GM19025 (cell line): ENCODE results near the gene SP4.
A peak's percentile ranks its signal among the peaks of the same experiment; 100 is the strongest.

Experiments used
- ATAC-seq: cut with Tn5 transposase; IDR thresholded peaks from one replicate; pipeline ENCODE4 v1.9.1; 2021; ENCODE audit warnings: mild to moderate bottlenecking, low read depth, moderate library complexity; ENCODE audit not compliant: unreplicated experiment

SP4 gene

DNA sequence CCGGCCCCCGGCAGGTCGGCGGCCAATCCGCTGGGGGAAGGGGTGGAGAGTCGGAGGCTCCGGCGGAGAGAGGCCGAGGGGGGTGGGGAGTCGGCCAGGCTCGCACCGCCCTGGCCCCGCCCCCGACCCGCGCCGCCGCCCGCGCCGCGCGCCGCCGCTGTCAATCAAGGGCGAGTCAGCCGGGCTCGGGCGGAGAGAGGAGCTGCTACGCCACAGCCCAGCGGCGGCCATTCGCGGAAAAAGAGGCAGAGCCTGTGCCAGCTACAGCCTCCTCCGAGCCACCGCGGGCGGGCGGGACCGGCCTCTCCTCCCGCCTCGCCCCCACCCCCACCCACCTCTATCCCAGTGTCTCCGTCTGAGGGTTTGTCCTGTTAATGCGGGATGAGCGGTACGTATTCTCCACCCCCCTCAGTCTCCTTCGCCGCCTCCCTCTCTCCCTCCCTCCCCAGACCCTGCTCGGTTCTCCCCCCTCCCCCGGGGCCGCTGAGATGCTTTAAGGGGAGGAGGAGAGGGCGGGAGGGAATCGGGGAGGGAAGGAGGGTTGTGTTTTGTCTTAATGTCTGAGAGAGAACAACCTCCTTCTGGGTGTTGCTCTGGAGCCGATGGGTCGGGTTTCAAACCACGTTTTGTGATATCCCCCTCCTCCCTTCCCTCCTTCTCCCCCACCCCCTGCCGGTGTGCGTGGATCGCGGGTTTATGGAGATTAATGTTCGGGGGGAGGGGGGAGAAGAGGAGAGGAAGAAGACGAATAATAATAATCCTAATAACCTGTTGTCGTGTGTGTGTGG, at the start of gene SP4:
Gene SP4, plus strand, starts transcription at position 213 of the 788 bp plus-strand sequence. Its CDS starts 169 bp downstream, at position 382.
- ATAC-seq: peak; percentile 64

DNA sequence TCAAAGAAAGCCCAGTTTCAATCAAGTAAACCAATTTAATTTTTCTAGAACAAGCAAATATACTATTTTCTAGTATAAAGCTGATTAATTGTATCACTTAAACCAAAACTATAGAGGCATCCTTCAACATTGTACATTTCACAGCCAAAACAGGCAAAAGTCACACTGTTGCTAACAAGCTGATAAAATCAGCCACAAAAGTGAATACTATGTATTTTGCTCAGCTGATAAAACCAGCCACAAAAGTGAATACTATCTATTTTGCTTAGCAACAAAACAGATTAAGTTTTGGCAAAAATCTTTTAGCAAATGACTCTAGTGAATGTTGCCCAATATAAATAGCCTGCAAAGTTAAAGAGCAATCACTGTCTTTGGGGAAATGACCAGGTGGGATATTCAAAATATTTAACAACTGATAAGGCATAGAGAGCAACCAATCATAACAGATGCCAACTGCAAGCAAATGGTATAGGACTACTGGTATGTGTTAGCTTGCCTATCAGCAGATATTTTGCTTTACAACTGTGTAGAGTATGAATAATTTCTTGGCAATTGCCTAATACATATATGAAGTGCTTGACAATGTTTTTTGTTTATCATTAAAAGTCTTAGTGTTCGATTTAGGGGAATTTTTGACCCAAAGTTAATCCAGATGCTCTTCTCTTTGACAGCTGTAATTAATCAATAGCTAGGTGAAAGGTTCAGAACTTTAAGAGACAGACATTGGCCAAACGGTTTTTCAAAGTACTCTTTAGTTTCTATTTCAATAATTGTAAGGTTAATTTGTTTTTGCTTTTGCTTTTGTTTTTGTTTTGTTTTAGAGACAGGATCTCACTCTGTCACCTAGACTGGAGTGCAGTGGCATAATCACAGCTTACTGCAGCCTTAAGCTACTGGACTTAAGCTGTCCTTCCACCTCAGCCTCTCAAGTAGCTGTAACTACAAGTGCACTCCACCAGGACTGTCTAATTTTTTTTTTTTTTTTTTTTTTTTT, 44.4 kb upstream of the SP4 start:
- ATAC-seq: peak; percentile 88

DNA sequence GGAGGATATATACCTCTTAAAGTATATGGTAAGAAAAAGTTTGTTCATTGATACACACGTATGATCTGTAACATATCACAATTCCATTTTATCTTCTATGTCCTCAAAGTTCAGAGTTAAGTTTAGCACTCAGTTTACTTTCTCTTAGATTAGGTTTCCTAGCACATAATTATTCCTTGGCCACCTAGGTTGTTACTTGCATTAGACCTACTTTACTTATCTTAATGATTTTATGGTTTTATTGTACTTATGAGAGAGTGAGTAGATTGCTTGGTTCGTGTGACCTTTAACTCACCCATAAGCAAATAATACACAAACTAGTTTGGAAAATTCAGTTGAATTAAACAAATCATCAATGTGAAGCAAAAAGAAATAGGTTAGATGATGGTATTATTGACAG, 33.9 kb upstream of the SP4 start:
- ATAC-seq: no peak

DNA sequence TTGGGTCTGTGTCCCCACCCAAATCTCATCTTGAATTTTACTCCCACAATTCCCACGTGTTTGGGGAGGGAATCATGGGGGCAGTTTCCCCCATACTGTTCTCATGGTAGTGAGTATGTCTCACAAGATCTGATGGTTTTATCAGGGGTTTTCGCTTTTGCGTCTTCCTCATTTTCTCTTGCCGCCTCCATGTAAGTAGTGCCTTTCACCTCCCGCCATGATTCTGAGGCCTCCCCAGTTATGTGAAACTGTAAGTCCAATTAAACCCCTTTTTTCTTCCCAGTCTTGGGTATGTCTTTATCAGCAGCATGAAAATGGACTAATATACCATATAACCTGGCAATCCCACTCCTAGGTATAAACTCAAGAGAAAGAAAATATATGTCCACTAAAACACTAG, 25.9 kb upstream of the SP4 start:
- no peak for ATAC-seq

DNA sequence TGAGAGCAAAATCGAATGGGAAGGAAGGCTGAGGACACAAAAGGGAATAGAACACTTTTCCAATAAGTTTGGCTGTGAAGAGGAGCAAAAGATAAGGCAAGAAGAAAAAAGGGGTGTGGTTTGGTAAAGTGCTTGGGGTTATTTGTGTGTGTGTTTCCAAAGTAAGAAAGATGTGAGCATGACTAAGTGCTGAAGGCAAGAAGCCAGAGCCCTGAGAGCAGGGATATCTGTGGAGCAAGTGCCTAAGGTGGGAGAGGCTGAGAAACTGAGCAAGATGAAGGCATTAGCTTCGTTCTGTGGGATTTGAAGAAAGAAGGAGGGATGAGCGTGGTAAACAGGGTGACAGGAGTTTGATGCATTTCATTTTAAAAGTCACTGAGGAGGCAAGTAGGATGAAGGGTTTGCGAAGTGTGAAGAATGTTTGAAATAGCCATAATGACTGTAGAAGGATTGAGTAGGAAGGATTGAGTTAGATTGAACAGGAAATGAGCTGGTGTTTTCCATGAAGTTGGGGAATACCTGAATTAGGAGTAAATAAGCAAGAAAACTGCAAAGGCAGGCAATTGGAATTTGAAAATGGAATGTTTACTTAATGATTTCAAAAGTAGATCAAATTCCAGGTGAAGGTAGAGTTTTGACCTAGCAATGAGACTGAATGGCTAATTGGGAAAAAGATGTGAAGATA, 19.9 kb upstream of the SP4 start:
- no peak for ATAC-seq

DNA sequence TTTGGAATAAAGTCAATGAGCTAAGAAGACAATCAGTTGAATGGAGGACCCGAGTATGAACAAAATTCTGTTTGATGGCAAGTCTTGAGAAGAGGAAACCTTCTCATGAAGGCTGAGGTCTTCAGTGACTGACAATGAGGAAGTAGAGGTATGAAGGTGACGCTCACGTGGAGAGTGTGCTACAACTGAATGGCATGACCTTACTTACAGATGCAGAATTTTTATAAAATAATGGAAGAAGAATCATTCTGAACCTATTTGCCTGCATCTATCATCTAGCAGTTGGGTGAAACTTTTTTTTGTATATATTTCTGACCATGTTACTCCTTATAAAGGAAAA, 19.4 kb upstream of the SP4 start:
- no peak for ATAC-seq

DNA sequence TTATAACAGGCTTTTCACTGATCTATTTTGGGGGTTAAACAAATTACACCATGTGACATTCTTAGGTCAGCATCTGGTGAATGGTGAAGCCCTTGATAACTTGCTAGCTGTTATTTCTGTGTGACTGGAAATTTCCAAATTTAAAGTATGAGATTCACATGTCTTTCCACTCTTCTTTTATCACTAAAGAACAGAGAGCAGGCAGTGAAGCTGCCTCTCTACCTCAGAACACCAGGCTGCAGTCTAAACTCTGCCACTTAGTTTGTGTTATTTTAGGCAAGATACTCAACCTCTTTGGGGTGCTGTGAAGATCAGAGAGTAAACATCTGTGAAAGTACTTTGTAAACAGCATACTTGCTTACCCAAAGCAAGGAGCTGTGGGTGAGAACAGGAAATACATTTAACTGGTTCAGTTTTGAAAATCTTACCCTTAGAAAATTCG, 15.5 kb upstream of the SP4 start:
- ATAC-seq: peak; percentile 61

DNA sequence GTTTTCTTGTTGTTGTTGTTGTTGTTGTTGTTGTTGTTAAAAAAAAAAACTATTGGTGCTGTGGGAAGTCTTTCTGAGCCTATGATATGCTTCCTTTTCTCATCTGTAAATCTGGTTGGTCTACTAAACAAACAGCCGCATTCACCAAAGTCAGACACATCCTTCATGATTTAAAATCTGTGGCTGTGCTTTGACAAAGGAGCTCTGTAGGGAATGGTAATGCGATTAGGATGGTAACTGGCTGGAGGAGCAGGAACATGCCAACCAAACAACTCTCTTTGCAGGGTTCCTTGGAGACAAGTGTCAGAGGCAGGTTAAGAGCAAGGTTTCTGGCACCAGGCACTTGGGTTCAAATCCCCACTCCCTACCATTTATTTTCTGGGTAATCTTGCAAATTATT, 14.9 kb upstream of the SP4 start:
- ATAC-seq: no peak

DNA sequence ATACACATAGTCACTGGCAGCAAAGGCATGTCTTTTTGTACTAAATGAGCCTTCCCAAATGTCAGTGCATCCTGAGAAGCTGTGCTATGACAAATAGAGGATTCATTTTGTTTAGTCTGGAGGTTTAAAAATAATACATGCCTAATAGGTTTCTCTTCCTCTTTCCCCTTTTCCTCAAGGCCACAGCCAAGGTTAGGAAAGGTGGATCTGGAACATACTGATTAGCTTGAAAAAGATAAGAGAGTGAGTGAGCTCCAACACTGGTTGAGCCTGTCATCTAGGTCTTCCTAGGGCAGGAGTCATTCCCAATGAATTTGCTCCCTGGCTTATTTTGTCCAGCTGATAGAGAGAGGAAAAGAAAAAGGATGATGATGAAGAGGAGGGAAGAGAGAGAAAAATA, 14.4 kb upstream of the SP4 start:
- ATAC-seq: no peak

DNA sequence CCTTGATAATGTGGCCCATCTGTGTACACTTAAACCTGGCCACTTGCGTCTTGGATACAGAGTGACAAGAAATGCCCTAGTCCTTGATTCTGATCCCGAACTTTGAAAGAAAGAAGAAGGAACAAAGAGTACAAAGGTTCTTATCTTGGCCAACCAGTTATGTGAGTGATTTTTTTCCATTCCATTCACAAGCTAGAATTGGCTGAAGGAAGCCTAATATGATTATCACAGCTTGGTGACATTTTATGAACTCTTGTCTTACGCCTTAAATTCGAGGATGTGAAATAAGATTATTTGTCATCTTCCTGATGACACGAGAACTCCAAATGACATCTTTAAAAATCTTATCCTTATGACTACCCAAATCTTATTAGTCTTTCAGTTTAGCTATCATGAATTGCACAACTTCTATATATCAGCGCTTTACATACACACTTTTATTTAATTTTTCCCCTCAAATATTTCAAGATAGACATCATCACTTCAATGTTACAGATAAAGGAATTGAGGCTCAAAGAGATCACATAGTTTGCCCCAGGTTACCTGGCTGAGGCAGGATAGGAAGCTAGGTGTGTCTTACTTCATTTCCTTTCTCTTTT, 13.0 kb upstream of the SP4 start:
- no peak for ATAC-seq

DNA sequence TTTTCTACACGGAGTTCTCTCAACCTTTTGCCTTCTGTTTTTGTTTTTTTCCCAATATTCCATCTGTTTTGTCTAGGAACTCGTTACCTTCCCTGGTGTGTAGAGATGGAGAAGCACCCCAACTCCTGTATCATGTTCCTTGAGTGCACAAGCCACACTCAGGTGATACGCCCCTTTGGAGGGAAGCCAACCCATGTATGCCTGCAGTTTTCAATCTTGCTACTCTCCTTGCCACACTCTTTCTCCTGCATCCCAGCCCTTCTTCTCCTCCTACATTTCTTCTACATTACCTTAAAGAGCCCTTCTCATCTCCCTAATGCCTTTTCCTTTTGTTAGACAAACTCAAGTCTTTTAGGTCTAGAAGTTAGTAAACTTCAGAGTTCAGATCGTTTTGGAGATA, 10.2 kb upstream of the SP4 start:
- ATAC-seq: no peak

DNA sequence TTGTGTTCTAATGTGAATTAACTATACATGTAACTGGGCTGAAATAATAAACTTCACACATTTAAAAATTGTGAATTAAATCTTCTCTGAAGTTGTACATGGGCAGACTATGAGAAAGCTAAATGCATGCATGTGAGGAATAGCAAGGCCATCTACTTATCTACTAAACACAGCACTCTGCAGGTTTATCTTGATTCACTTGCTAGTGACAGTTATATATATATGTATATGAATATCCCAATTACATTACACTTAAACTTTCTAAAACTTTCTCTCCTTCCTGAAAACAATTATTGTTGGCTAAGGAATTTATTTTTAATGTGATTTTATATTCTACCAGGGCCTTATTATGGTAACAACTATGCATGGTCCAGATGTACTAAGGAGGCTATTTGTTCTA, 5.1 kb upstream of the SP4 start:
- no peak for ATAC-seq

DNA sequence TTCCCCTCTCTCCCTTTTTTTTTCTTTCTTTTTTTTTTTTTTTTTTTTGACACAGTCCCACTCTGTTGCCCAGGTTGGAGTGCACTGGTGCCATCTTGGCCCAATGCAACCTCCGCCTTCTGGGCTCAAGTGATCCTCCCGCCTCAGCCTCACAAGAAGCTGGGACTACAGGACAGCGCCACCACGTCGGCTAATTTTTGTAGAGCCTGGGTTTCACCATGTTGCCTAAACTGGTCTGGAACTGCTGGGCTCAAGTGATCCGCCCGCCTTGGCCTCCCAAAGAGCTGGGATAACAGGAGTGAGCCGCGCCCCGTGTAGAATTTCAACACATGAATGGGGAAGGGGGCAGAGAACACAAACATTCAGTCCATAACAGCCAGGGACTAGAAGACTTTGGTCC, 2.6 kb upstream of the SP4 start:
- ATAC-seq: no peak

DNA sequence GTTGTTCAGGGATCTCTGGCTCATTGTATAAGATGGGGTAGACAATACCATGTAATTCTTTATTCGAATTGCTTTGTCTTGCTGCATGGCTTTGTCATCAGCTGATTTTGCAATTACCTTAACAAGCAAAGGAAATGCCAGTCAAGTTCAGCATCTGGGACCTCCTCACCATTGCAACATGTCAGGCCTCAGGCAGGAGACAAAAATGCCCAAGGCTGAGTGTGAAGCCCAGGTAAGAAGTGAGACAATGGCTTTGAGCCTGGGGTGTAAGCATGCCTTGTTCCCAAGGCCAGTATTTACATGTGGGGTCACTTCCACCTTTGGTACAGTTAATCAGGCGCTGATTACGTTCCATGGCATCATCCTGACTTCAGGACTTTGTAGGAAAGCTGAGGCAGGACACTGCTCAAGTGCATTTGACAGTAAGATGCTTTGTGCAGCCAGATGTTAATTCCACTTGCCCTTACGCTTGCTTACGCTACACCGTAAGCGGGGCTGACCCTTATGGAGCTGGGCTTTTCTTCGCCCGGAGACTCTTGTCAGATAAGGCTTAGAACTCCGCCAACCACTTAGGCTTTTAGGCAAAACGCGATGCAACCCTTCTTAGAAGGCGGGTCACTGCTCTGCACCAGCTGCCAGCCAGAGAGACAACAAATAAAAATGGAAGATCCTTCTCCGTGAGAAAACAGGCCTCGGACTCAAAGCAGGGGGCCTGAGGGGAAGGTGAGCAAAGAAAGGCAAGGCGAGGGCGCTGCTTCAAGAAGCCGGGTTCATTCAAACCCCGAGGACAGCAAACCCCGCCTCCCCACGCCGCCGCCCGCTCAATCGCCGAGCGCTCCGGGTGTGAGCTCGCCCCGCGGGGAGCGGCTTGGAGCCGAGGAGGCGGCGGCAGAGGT, 1.3 kb upstream of the SP4 start:
- ATAC-seq: no peak

DNA sequence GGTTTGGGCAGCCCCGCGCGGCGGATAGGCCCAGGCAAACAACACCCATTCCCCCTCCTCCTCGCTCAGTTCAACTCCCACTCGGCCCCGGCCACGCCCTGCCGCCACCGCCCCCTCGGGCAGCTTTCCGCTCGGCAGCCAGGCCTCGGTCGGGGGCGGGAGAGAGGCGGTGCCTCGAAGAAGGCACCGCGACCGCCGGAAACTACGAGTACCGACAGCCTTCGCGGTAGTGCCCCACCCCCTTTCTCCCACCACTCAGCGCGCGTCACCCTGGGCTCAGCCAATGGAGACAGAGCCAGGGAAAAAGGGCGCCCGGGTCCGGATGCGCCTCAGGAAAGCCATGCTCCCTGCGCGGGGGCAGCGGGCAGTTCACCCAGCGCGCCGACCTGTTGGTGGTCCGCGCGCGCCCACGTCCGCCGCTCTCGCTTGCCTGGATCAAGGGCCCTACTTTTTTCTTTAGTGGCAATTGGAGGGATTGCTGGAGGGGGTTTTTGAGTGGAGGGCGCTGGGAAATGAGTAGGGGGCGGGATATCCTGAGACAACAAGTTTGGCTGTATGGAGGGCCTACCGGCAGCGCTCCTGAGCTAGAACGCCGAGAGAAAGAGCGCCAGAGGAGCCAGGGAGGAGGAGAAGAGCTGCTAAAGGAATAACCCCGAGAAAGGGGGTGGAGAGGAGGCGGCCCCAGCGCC, 557 bp upstream of the SP4 start:
- peak; percentile 72 for ATAC-seq

DNA sequence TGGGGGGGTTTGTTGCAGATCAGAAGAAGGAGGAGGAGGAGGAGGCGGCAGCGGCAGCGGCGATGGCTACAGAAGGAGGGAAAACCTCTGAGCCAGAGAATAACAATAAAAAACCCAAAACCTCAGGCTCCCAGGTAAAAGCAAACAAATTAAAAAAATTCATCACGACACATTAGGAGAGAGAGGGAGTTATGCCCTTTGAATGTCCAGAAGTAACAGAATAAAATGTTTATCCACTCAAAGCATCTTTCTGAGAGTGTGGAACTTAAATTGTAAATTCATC, 717 bp downstream of the SP4 start:
- ATAC-seq: no peak

DNA sequence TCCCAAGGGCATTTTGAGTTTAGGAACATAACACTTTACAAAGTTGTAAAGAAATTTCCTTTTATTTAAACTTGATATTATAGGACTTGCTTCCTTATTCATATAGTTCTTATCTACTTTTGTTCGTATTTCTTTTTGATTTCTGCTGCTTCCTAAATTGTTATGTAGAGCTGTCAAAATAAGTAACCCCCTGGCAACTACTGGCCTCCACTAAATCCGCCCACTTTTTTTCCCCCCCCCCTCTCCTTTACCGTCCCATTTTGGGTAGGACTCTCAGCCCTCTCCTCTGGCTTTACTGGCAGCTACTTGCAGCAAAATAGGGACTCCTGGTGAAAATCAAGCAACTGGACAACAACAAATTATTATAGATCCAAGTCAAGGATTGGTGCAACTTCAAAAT, 1.1 kb downstream of the SP4 start:
- ATAC-seq: no peak

DNA sequence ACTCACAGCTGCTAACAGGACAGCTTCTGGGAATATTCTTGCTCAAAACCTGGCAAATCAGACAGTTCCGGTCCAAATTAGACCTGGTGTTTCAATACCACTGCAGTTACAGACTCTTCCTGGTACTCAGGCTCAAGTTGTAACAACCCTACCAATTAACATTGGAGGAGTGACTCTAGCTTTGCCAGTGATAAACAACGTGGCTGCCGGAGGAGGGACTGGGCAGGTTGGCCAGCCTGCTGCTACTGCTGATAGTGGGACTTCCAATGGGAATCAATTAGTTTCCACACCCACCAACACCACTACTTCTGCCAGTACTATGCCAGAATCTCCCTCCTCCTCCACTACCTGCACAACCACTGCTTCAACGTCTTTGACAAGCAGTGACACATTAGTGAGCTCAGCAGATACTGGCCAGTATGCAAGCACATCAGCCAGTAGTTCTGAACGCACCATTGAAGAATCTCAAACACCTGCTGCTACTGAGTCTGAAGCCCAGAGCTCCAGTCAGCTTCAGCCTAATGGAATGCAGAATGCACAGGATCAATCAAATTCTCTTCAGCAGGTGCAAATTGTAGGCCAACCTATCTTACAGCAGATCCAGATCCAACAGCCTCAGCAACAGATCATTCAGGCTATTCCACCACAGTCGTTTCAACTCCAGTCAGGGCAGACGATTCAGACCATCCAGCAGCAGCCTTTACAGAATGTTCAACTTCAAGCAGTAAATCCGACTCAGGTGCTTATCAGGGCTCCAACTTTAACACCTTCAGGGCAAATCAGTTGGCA, 2.1 kb downstream of the SP4 start:
- no peak for ATAC-seq

DNA sequence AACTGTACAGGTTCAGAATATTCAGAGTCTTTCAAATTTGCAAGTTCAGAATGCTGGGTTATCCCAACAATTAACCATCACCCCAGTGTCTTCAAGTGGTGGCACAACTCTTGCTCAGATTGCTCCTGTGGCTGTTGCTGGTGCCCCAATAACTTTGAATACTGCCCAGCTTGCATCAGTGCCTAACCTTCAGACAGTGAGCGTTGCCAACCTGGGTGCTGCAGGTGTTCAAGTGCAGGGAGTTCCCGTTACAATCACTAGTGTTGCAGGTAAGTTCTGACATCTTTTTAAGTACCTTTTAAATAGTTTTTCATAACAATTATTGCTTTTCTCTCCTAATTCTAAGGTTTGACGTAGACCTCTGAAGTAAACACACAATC, 2.7 kb downstream of the SP4 start:
- ATAC-seq: no peak
